Neuron (in vitro differentiated cells): Measurements from ENCODE around the gene PIEZO2.

ENCODE experiments used
- H2AFZ ChIP-seq: one replicate; pipeline ENCODE4 v1.6.1; 2013; ENCODE audit warnings: low read depth, mild to moderate bottlenecking, inconsistent platforms, low read length, moderate library complexity
- H3K27me3 ChIP-seq: one replicate; pipeline ENCODE4 v1.6.1; 2013; ENCODE audit warnings: low read length; ENCODE audit not compliant: insufficient read depth
- H3K36me3 ChIP-seq: one replicate; pipeline ENCODE4 v1.6.1; 2013; ENCODE audit warnings: low read length; ENCODE audit not compliant: insufficient read depth
- H3K4me1 ChIP-seq: one replicate; pipeline ENCODE4 v1.6.1; 2013; ENCODE audit warnings: low read length; ENCODE audit not compliant: insufficient read depth
- H3K4me3 ChIP-seq: 2 replicates; pipeline ENCODE4 v1.5.1; 2013; ENCODE audit warnings: mild to moderate bottlenecking, low read length, moderate library complexity
- H3K9me3 ChIP-seq: one replicate; pipeline ENCODE4 v1.6.1; 2013; ENCODE audit warnings: low read length

Gene PIEZO2

DNA sequence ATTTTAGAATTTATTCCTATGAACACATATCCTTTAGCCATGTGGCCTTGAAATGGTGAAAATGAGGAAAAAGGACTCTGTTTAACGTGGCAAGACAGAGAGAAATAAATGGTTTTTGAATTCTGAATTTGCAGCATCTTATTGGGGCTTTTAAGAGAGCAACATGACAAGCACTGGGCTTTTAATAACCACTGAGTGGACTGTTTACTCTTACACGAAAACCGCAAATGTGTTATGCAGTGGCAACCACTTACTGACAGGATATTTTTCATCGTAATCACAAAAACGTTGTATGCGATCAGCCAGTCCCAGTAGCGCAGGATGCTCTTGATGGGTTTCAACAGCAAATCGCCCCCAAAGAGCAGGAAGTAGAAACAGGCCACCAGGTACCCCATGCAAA, 397.0 kb downstream of the PIEZO2 start:
- Histone ChIP-seq H3K27me3 (no peaks in the 10 kb centered on the region), H2AFZ (no peak overlapping the region), H3K9me3 (no peaks in the 10 kb centered on the region), H3K4me1 (no peaks in the 10 kb centered on the region), H3K4me3 (no peak overlapping the region), H3K36me3 (no peaks in the 10 kb centered on the region)

DNA sequence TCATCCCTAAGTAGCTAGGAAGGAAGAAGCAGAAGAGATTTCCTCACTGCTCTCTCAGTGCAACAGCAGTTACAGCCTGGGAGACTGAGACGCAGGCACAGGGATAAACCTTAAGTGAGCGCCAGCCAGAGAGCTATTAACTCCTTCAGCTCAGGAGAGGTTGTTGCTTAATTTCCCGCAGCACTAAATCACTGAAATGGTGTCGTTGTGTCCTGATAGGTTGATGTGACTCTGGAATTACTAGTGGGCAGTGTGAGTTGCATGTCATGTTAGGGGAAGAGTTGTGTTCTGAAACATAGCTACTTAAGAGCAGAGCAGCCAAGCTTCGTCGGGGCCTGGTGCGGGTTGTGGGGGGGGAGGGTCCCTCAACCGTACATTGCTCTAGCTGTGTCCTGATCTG, 397.7 kb downstream of the PIEZO2 start:
- Histone ChIP-seq H3K4me1 (no peaks in the 10 kb centered on the region), H3K9me3 (no peaks in the 10 kb centered on the region), H3K27me3 (no peaks in the 10 kb centered on the region)

DNA sequence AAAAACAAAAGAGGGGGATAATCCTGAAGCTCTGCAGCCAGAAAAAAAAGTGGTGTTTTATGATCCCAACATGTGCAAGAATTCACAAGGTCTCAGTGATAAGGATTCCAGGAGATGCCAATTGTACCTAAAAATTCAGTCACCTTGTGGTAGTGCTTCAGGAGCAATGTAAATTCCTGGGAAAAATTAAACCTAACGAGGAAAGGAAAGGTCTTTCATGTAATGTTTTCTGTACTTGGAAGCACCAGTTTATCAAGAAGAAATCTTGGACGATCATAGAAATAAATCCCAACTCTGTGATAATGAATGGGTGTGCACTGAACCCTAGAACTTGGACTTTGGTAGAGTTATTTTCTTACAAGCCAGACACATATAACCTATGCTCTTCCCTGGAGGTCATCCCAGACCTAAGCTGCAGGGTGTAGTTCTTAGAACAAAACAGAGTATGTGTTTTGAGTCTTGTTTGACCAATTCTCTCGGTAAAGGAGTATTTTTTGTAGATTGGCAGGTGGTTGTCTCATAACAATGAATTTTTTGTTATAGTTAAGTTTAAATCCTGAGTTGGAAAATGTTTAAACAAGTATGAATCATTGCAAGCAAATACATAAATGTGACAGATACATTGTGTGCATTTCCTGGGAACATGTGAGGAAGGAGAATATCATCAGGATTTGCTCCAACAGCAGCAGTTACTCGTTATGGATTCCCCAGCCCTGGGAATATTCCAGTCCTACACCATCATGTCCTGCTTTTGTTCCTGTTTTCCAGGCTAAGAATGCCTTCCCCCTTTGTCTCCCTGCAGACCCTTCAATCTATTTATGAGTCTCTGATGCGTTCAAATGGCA, 399.0 kb downstream of the PIEZO2 start:
- H3K4me1 ChIP-seq: no peaks in the 10 kb centered on the region
- no peaks in the 10 kb centered on the region for H3K27me3 ChIP-seq
- H3K9me3 ChIP-seq: no peaks in the 10 kb centered on the region
- no peaks in the 10 kb centered on the region for H3K36me3 ChIP-seq
- H2AFZ ChIP-seq: no peak overlapping the region
- no peak overlapping the region for H3K4me3 ChIP-seq

More for the DNA sequence above, 397.7 kb downstream of the PIEZO2 start:
- no peak overlapping the region for H3K4me3 ChIP-seq
- no peaks in the 10 kb centered on the region for H3K36me3 ChIP-seq
- H2AFZ ChIP-seq: no peak overlapping the region

DNA sequence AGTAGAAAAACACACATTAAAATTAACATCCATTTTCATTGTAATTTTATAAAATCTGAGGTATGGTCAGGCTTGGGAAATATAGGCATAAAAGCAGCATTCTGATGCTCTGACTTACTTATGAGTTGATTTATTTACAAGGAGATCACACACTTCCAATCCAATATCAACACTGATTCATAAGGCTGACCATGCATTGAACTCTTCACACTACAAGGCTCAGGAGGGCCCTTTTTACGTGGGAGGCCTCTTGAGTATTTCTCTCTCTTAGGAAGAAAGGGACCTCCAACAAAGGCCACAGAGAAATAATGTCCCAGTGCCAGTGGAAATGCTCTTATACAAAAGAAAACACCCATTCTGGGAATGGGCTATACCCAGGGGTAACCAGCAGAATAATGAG, 400.7 kb downstream of the PIEZO2 start:
- H3K4me3 ChIP-seq: no peak overlapping the region
- H3K4me1 ChIP-seq: no peaks in the 10 kb centered on the region
- H3K36me3 ChIP-seq: no peaks in the 10 kb centered on the region
- H3K27me3 ChIP-seq: no peaks in the 10 kb centered on the region
- no peaks in the 10 kb centered on the region for H3K9me3 ChIP-seq
- H2AFZ ChIP-seq: no peak overlapping the region

DNA sequence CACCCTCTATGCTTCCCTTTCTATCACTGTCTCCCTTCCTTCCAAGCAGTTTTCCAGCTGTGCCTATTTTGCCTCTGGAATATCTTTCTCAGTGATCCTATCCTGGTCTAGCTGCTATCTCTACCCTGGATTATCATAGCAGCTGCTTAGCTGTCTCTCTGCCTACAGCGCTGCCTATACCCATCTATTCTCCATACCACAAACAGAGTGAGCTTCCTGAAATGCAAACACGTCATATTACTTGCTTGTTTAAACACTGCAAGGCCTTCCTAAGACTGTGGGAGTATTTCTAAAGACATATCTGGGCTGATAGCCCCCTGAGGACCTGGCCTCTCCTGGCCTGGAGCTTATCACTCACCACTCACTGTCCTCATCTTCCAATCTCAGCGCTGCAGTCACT, 403.4 kb downstream of the PIEZO2 start:
- no peak overlapping the region for H2AFZ ChIP-seq
- H3K27me3 ChIP-seq: no peaks in the 10 kb centered on the region
- H3K4me1 ChIP-seq: no peaks in the 10 kb centered on the region
- no peak overlapping the region for H3K4me3 ChIP-seq
- H3K36me3 ChIP-seq: no peaks in the 10 kb centered on the region
- no peaks in the 10 kb centered on the region for H3K9me3 ChIP-seq

DNA sequence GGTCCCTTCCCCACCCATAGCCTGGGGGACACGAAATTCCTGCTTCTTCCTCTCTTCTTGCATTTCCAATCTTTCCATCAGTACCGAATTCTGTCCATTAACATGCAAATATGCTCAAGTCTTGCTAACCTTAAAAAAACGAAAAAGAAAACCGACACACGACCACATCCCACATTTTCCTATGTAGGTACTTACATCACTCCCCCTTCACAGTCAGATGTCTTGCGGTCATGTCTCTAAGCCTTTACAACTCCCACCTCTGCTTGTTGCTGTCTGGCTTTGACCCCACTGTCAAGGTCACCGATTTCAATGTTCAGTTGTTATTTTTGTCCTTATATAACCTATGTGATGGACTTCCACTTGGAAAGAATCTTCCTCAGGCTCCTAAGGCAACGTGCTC, 404.1 kb downstream of the PIEZO2 start:
- H2AFZ ChIP-seq: no peak overlapping the region
- no peaks in the 10 kb centered on the region for H3K36me3 ChIP-seq
- no peak overlapping the region for H3K4me3 ChIP-seq

DNA sequence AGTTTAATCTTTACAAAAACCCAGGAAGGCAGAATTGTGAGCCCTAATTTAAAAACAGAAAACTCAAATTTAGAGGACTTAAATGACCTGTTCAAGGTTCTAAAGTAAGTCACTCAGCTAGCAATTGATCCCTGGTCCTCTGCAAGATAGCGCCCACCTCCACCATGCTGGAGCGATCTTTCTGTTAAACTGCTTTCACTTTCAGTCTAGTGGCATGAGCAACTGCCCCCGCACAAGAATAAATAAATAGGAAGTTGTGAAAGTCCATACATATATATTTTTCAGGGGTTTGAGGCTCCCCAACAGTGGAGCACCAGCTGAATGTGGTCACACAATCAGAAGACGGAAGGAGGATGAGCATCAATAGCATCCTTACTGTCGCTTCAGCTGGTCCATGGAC, 405.6 kb downstream of the PIEZO2 start:
- no peaks in the 10 kb centered on the region for H3K4me1 ChIP-seq
- H3K36me3 ChIP-seq: no peaks in the 10 kb centered on the region

More for the DNA sequence above, 404.1 kb downstream of the PIEZO2 start:
- H3K27me3 ChIP-seq: no peaks in the 10 kb centered on the region
- H3K4me1 ChIP-seq: no peaks in the 10 kb centered on the region
- no peaks in the 10 kb centered on the region for H3K9me3 ChIP-seq

DNA sequence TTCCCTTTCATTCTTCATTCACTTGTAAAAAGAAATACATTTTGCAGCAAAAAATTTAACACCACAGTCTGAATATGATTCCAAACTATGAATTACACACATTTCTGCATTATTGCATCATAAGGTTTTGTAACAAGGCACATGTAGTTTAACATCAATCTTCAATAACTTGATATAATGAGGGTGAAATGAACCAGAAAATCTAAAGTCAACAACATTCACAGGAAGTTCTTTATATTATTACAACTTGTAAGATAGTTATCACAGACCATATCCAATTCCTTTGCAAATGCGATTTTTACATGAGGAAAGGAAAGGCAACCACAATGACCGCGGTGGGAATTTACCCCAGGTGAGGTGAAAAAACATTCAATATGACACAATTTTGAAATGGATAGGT, 410.2 kb downstream of the PIEZO2 start:
- no peak overlapping the region for H2AFZ ChIP-seq
- H3K4me3 ChIP-seq: no peak overlapping the region
- H3K36me3 ChIP-seq: no peaks in the 10 kb centered on the region
- H3K9me3 ChIP-seq: no peaks in the 10 kb centered on the region
- no peaks in the 10 kb centered on the region for H3K4me1 ChIP-seq
- H3K27me3 ChIP-seq: no peaks in the 10 kb centered on the region

More for the DNA sequence above, 405.6 kb downstream of the PIEZO2 start:
- Histone ChIP-seq H3K4me3 (no peak overlapping the region), H3K9me3 (no peaks in the 10 kb centered on the region), H2AFZ (no peak overlapping the region), H3K27me3 (no peaks in the 10 kb centered on the region)

DNA sequence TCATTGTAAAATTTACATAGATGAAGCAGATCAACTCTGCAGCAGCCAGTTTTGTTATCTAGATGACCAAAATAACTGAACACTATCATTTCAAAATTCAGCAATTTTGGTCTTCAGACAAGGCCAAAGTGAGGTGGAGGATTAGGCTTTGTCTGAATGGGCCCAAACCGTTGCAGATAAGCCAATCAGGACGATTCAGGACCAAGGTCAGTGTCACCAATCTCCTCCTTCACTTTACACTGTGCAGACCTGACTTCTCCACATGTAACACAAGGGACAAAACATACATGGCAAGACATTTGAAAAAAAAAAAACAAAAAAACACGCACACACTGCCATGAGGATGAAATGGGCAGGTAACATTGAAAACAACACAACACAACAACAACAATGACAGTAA, 412.4 kb downstream of the PIEZO2 start:
- Histone ChIP-seq H3K36me3 (no peaks in the 10 kb centered on the region), H3K4me3 (no peak overlapping the region), H3K27me3 (no peaks in the 10 kb centered on the region), H3K9me3 (no peaks in the 10 kb centered on the region), H3K4me1 (no peaks in the 10 kb centered on the region), H2AFZ (no peak overlapping the region)

DNA sequence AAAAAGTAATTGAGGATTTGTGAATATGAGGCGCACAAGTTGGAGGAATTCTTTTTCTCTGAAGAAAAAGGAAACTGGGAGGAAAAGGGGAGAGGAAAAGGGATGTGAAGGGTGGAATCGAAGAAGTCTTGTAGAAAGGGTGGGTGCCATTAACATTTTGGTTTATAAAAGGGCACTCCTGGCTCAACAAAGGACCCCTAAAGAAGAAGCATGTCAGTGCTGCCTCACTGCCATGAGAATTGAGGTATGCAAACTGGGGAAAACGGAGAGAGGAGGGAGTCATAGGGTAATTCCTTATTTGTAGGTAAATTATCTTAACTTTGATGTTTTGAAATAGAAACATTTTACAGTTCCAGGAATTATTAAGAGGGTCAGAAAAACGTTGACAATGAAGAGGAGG, 416.4 kb downstream of the PIEZO2 start:
- no peak overlapping the region for H2AFZ ChIP-seq
- H3K27me3 ChIP-seq: no peaks in the 10 kb centered on the region
- no peaks in the 10 kb centered on the region for H3K36me3 ChIP-seq
- no peaks in the 10 kb centered on the region for H3K4me1 ChIP-seq
- no peak overlapping the region for H3K4me3 ChIP-seq
- no peaks in the 10 kb centered on the region for H3K9me3 ChIP-seq

DNA sequence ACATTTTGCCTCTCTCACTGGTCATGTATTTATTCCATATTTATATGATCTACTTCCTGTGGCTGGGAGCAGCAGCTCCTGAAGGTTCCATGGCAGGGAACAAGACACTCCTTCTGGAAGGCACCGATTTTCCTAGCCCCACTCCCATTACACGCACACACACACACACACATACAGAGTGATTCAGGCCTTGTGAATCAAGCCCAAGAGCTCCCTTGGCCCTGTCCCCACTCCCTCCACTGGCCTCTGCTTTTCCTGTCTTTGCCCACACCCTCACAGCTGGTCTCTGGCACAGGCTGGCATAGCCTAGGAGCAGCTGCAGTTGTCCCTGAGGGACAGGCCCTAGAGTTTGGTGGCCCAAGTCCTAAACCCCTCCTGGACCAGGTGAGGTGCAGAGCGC, 421.9 kb downstream of the PIEZO2 start:
- Histone ChIP-seq H2AFZ (no peak overlapping the region), H3K9me3 (no peaks in the 10 kb centered on the region), H3K36me3 (no peaks in the 10 kb centered on the region), H3K4me1 (no peaks in the 10 kb centered on the region), H3K27me3 (no peaks in the 10 kb centered on the region), H3K4me3 (no peak overlapping the region)

DNA sequence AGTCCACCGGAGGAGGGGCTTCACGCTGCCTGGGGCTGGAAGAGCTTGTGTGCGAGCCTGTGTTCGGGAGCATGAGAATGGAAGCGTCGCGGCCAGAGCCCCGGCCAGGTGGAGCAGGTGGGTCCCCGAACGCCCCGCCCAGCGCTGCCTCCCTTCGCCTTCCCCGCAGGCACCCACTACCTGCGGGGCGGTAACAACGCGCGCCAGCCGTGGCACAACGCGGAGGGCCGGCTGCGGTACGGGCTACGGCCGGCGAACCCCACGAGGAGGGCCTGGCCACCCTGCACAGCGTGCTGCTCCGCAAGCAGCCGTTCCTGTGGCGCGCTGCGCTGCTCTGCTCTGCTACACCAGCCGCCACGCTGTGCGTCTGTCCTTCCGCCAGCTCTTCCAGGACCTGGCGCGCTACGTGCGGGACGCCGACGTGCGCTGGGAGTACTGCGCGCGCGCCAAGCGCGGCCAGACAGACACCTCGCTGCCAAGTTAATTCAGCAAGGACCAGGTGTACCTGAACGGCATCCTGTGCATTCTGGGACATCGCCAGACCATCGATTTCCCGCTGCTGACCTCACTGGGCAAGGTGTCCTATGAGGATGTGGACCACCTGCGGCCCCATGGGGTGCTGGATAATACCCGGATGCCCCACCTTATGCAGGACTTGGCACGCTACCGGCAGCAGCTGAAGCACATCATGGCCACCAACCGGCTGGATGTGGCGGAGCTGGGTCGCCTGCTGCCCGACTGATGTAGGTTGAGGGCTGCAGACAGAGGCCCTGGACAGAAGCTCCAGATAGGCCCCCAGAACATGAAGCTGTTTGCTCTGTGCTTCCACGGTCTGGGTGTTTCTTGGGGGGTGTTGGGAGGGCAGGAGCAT, 422.9 kb downstream of the PIEZO2 start:
- no peaks in the 10 kb centered on the region for H3K27me3 ChIP-seq
- no peak overlapping the region for H3K4me3 ChIP-seq
- H3K9me3 ChIP-seq: no peaks in the 10 kb centered on the region
- H3K36me3 ChIP-seq: no peaks in the 10 kb centered on the region
- H3K4me1 ChIP-seq: no peaks in the 10 kb centered on the region
- H2AFZ ChIP-seq: no peak overlapping the region

DNA sequence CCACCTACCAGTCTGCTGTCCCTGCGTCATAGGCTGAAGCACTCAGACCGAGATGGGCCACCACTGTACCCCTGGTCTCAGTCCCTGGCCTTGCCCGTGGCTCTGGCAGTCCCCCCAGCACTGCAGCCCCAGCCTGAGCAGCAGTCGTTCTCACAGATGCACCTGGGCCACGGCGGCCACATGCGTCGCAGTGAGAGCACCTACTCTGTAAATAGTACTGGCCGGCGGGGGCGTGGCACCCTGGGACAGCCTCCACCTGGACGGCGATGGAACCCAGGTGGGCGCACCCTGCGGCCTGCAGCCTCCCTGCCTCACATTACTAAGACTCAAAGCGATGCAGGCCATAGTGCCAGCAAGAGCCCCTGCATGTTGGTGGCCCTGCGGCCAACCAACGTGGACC, 424.7 kb downstream of the PIEZO2 start:
- Histone ChIP-seq H3K4me3 (no peak overlapping the region), H3K4me1 (no peaks in the 10 kb centered on the region), H3K27me3 (no peaks in the 10 kb centered on the region), H3K36me3 (no peaks in the 10 kb centered on the region), H3K9me3 (no peaks in the 10 kb centered on the region), H2AFZ (no peak overlapping the region)
